Thoracic aorta (tissue), 2 donors: ENCODE results near the gene GALNT9. TPM values are rescaled to one million over a fixed set of nuclear protein-coding genes. Genes with fewer than 3 reads are reported as not detected.

Source experiments
- ATAC-seq: fragments of 150-250 bp; one replicate; pipeline ENCODE4 v1.8.0; 2017; ENCODE audit warnings: low read depth; ENCODE audit not compliant: insufficient number of reproducible peaks, low FRiP score
- DNase-seq: peaks from one replicate; pipeline ENCODE4 v3.0.0-alpha.2; 2020; ENCODE audit warnings: low spot score
- H3K27ac ChIP-seq, 2 donors: fragments of 200-600 bp; sonication (generic); 1 replicate in 1 of 2; 2 replicates in 1 of 2; pipeline ENCODE4 v1.5.1; 2016; ENCODE audit warnings: mild to moderate bottlenecking in 2 of 2, moderate library complexity in 2 of 2
- H3K27me3 ChIP-seq: fragments of 200-600 bp; sonication (generic); replicated peaks from 2 replicates; pipeline ENCODE4 v1.6.0; 2016; ENCODE audit warnings: mild to moderate bottlenecking; ENCODE audit not compliant: insufficient read depth
- H3K36me3 ChIP-seq: fragments of 200-600 bp; sonication (generic); one replicate; pipeline ENCODE4 v1.5.1; 2016
- H3K4me1 ChIP-seq, 2 donors: fragments of 200-600 bp; sonication (generic); 1 replicate in 1 of 2; 2 replicates in 1 of 2; pipeline versions ENCODE4 v1.5.1 to v1.6.0; 2016; ENCODE audit warnings: low read depth in 2 of 2, mild to moderate bottlenecking in 1 of 2; ENCODE audit not compliant: control insufficient read depth in 1 of 2
- H3K4me3 ChIP-seq: fragments of 200-600 bp; sonication (generic); 2 replicates; pipeline ENCODE4 v1.5.1; 2016; ENCODE audit warnings: mild to moderate bottlenecking
- H3K9me3 ChIP-seq: fragments of 200-600 bp; sonication (generic); 2 replicates; pipeline ENCODE4 v1.5.1; 2016
- total RNA-seq, 2 donors: library from RNA; depleted of rRNA; stranded (reverse); fragments of >200 nt; gene quantifications; one replicate each; pipeline versions ENCODE4 v1.1.0 to v1.2.3, GENCODE V29; 2016
- TF ChIP-seq, protein P1 (sequence below): fragments of 200-600 bp; sonication (generic); IDR thresholded peaks from one replicate; pipeline ENCODE4 v1.5.1; 2019; ENCODE audit warnings: antibody characterized with exemption

The GALNT9 gene
- total RNA-seq, 2 donors from 2014 or later: 1.7 TPM; not detected in 1

DNA sequence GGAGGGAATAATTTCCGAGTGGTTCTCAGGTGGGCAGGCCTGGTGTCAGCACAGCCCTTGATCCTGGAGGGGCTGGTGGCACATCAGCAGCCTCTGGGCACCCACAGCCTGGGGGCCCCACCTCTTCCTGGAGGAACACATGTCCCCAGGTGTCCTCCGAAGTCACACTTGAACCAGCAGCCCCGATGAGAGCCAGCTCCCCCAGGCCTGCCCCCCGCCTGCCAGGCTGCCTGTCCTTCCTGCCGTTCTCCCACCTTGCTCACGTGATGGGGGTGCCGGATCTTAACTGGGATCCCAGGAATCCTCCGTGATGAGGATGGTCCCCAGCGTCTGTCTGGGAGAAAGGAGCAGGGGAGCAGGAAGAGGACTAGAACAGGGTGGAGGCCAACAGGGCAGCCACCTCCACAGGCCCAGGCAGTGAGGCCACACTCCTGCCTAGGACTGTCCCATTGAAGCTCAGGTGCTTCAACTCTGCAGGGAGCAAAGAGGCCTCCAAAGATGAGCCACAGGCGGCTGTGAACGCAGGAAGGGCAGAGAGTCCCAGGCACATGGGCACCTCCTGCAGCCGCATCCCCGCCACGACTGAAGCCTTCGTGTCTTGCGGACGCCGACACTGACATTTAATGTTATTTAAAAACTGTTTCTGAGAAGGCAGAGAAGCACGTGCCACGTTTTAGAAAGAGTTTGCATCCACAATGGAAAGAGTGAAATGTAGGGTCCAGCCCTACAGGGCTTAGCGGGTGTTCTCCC lies 77.5 kb downstream of the GALNT9 start:
- Histone ChIP-seq H3K4me1 (no peaks in the 10 kb centered on the region), H3K36me3 (no peaks in the 10 kb centered on the region), H3K4me3 (no peak overlapping the region), H3K27ac (no peak overlapping the region), H3K27me3 (no peaks in the 10 kb centered on the region), H3K9me3 (no peaks in the 10 kb centered on the region)
- ATAC-seq (no peak), DNase-seq (no peak)
- TF ChIP-seq, protein P1, sequence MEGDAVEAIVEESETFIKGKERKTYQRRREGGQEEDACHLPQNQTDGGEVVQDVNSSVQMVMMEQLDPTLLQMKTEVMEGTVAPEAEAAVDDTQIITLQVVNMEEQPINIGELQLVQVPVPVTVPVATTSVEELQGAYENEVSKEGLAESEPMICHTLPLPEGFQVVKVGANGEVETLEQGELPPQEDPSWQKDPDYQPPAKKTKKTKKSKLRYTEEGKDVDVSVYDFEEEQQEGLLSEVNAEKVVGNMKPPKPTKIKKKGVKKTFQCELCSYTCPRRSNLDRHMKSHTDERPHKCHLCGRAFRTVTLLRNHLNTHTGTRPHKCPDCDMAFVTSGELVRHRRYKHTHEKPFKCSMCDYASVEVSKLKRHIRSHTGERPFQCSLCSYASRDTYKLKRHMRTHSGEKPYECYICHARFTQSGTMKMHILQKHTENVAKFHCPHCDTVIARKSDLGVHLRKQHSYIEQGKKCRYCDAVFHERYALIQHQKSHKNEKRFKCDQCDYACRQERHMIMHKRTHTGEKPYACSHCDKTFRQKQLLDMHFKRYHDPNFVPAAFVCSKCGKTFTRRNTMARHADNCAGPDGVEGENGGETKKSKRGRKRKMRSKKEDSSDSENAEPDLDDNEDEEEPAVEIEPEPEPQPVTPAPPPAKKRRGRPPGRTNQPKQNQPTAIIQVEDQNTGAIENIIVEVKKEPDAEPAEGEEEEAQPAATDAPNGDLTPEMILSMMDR: no peak

DNA sequence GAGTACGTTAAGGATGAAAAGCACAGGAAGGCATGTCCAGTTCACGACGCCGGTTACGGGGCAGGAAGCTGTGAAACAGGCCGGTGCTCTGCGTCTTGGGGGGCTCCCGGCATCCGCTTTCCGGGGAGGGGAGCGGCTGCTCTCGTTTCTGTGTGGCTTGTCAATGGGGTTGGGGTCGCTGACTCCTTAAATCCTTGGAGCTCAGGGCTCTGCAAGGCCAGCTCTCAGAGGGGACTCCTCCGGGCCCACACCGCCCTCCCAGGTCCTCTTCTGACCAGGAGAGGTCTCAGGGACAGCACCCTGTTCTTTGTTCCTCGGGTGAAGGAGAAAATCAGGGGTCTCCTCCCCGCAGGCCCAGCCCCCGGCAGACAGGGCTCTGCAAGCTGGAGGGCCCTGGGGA lies 78.1 kb downstream of the GALNT9 start:
- Histone ChIP-seq H3K4me3 (no peak overlapping the region), H3K27me3 (no peaks in the 10 kb centered on the region), H3K4me1 (no peaks in the 10 kb centered on the region), H3K27ac (no peak overlapping the region), H3K36me3 (no peaks in the 10 kb centered on the region), H3K9me3 (no peaks in the 10 kb centered on the region)
- no peak for DNase-seq
- no peak for ATAC-seq
- TF ChIP-seq, protein P1: no peak

DNA sequence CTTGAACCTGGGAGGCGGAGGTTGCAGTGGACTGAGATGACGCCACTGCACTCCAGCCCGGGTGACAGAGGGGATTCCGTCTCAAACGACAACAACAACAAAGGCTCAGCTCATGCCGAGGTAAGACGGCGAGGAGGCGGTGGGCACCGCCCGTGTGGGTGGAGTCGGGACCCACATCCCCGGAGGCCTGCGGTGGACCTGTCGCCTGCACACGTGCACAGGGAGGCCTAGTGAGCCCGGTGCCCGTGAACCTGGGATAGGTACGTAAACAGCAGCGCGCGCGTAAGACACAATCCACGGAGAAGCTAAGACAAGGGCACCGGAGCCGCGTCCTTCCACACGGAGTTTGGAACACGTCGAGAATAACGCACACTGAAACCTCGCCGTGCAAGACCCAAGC lies 78.7 kb downstream of the GALNT9 start:
- no peak overlapping the region for H3K27ac ChIP-seq
- no peaks in the 10 kb centered on the region for H3K9me3 ChIP-seq
- H3K36me3 ChIP-seq: no peaks in the 10 kb centered on the region
- TF ChIP-seq, protein P1: no peak
- H3K4me1 ChIP-seq: no peaks in the 10 kb centered on the region
- no peaks in the 10 kb centered on the region for H3K27me3 ChIP-seq
- no peak overlapping the region for H3K4me3 ChIP-seq
- ATAC-seq (no peak), DNase-seq (no peak)

DNA sequence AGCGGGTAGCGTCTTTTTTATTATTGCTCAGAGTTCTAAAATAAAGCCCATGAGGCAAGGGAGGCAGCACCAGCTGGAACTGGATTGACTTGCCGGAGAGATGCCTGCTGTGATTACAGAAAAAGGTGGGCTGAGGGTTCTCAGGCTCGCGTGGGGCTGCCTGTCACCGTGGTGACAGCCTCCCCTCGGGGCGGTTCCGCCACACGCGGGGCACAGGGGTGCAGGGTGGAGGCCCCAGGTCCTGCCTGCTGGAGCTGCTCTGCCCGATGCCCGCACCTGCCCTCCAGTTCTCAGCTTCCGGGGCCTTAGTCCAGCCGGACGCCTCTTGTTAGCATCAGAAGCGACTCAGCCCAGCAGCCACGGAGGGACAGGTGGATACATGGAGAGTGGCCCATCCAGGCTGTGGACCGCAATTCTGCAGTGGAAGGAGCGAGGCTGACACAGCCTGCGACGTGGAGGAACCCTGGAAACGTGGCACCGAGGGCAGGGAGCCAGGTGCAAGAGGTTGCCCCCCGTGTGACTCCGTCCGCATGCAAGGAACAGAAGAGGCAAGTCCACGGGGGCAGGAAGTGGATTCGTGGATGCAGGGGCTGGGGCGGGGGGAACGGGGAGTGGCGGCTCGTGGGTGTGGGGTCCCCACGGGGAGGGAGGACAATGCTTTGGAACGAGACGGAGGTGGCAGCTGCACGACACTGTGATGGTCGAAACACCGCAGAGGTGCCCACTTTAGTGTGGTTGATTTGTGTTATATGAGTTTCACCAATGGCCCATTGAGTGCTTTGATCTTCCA lies 79.5 kb downstream of the GALNT9 start:
- Histone ChIP-seq H3K27me3 (no peaks in the 10 kb centered on the region), H3K9me3 (no peaks in the 10 kb centered on the region), H3K4me3 (no peak overlapping the region), H3K27ac (no peak overlapping the region), H3K36me3 (no peaks in the 10 kb centered on the region), H3K4me1 (no peaks in the 10 kb centered on the region)
- DNase-seq (no peak), ATAC-seq (no peak)
- TF ChIP-seq, protein P1: no peak

DNA sequence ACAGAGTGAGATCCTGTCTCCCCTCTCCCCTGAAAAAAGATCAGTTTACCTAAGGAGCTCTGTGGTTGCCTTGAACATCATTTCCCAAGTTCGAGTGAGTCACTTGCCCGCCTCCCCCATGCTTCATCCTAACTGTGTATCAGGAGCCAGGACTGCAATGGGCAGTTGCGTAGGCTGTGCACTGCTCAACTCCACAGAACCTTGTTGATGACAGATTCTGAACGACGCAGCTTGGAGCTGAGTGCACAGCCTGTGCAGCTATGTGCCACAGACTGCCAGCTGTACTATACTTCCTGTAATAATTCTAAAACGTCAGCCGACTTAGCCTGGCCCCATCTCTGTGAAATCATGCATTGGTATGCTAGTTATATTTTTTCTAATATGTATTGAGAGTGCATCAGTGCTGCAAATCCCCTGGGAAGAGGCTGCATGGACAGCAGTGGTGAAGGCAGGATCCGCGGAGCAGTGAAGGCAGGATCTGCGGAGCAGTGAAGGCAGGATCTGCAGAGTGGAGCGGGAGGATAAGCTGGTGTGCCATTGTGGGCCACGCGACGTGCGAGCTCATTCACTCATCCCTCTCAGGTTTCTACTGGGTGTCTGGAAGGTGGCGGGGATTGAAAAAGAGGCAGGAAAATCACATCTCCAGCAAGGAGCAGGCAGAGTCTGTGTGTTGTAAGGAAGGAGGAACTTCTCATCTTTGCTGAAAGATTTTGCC lies 80.8 kb downstream of the GALNT9 start:
- ATAC-seq: no peak
- Histone ChIP-seq H3K27me3 (no peaks in the 10 kb centered on the region), H3K4me1 (no peaks in the 10 kb centered on the region), H3K4me3 (no peak overlapping the region), H3K9me3 (no peaks in the 10 kb centered on the region), H3K27ac (no peak overlapping the region), H3K36me3 (no peaks in the 10 kb centered on the region)
- no peak for DNase-seq
- TF ChIP-seq, protein P1: no peak
